Measurements from ENCODE around the gene TANGO2. TPM values are rescaled to one million over a fixed set of nuclear protein-coding genes. Genes with fewer than 3 reads are reported as not detected.

TANGO2 gene
- polyA plus RNA-seq, 4 donors = 16.5 to 23.3 (median 20.9) TPM

DNA sequence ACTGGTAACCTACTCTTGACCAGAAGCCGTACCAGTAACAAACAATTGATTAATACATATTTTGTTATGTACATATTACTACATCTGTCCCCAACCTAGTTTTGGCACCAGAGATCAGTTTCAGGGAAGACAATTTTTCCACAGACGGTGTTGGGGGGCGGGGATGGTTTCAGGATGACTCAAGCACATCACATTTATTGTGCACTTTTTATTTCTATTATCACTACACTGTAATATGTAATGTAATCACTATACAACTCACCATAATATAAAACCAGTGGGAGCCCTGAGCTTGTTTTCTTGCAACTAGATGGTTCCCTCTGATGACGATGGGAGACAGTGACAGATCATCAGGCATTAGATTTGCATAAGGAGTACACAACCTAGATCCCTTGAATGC, 74.6 kb downstream of the TANGO2 start:
- Histone ChIP-seq H3K4me1 (ENCODE audit: control insufficient read depth in 3 of 3, insufficient read depth in 2 of 3, low read depth in 1 of 3, low read length in 2 of 3) (no peaks in the 10 kb centered on the region), H3K27ac (ENCODE audit: low read depth in 1 of 3, low read length in 2 of 3) (no peak overlapping the region), H3K36me3 (ENCODE audit: control insufficient read depth in 3 of 3, insufficient read depth in 2 of 3, low read depth in 1 of 3, low read length in 3 of 3) (peaks cover 13 to 74% (median 29%) of the 10 kb centered on the region in 3 donors), H3K9me3 (ENCODE audit: control insufficient read depth in 2 of 2, insufficient read depth in 1 of 2, low read depth in 1 of 2, low read length in 1 of 2) (peaks cover 0 to 4% of the 10 kb centered on the region in 2 donors), H3K27me3 (ENCODE audit: control insufficient read depth in 3 of 3, insufficient read depth in 3 of 3, low read length in 3 of 3) (no peaks in the 10 kb centered on the region), H3K4me3 (ENCODE audit: low read depth in 1 of 3, low read length in 3 of 3) (no peak overlapping the region)
- WGBS, 3 donors = 86 to 91% (median 87%) methylated on average over 4 of the region's 4 CpGs
- no peak for DNase-seq
- no peak for FAIRE-seq

DNA sequence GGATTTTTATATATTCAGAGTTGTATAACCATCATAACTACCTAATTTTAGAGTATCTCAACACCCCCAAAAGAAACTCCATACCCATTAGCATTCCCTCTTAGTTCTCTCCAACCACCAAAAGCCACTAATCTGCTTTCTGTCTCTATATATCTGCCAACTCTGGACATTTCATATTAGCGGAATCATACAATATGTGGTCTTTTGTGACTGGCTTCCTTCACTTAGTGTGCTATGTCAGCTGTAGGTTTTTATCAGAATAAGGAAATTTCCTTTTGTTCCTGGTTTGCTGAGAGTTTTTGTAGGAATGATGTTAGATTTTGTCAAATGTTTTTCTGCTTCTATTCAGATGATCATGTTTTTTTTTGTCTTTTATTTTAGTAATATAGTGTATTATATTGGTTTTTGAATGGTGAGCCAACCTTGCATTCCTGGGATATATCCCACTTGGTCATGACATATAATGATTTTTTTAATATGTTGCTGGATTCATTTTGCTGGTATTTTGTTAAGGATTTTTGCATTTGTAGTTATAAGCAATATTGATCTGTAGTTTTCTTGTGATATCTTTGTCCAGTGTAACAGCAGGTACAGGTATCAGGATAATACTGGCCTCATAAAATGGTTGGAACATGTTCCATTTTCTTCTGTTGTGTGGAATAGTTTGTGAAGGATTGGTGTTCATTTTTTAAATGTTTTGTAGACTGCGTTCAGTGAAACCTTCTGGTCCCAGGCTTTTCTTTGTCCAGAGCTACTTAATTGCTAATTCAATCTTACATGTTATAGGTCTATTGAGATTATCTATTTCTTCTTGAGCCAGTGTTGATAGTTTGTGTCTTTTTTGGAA, 75.9 kb downstream of the TANGO2 start:
- H3K9me3 ChIP-seq (ENCODE audit: control insufficient read depth in 2 of 2, insufficient read depth in 1 of 2, low read depth in 1 of 2, low read length in 1 of 2) = peaks cover 0 to 4% of the 10 kb centered on the region in 2 donors
- FAIRE-seq (no peak), DNase-seq (no peak)
- H3K4me3 ChIP-seq (ENCODE audit: low read depth in 1 of 3, low read length in 3 of 3) = no peak overlapping the region
- 94 to 98% (median 97%) methylated on average over 2 of the region's 2 CpGs for WGBS, 3 donors
- peaks cover 11 to 73% (median 28%) of the 10 kb centered on the region in 3 donors for H3K36me3 ChIP-seq (ENCODE audit: control insufficient read depth in 3 of 3, insufficient read depth in 2 of 3, low read depth in 1 of 3, low read length in 3 of 3)
- no peak overlapping the region for H3K27ac ChIP-seq (ENCODE audit: low read depth in 1 of 3, low read length in 2 of 3)
- H3K4me1 ChIP-seq (ENCODE audit: control insufficient read depth in 3 of 3, insufficient read depth in 2 of 3, low read depth in 1 of 3, low read length in 2 of 3) = no peaks in the 10 kb centered on the region
- H3K27me3 ChIP-seq (ENCODE audit: control insufficient read depth in 3 of 3, insufficient read depth in 3 of 3, low read length in 3 of 3) = no peaks in the 10 kb centered on the region

DNA sequence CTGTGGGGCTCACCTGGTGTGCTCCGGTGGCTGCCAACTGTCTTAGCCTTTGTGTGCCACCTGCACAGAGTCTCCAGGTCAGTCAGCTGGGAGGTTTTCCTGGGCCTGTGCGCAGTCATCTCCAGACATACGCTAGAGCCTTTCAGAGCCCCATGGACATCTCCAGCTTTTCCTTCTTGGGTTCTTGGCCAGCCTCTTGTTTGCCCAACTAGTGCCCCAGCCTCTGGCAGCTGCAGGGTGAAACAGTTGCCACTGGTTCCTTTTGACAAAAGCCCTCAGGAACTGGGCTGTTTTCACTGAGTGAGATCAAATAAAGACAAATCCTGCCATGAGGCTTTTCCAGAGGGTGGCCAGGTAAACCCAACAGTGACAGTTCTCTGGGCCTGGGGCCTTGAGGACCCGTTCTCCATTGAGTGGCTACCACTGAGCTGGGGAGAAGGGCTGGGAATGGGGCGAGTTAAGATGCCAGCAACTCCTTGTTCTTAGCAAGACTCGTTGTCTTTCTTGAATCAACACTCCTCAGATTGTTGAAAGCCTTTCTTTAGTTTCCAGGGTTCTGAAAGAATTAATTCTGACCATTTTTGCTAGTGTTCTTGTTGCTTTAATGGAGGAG, 78.3 kb downstream of the TANGO2 start:
- Histone ChIP-seq H3K4me1 (ENCODE audit: control insufficient read depth in 3 of 3, insufficient read depth in 2 of 3, low read depth in 1 of 3, low read length in 2 of 3) (no peaks in the 10 kb centered on the region), H3K27me3 (ENCODE audit: control insufficient read depth in 3 of 3, insufficient read depth in 3 of 3, low read length in 3 of 3) (no peaks in the 10 kb centered on the region), H3K4me3 (ENCODE audit: low read depth in 1 of 3, low read length in 3 of 3) (no peak overlapping the region), H3K9me3 (ENCODE audit: control insufficient read depth in 2 of 2, insufficient read depth in 1 of 2, low read depth in 1 of 2, low read length in 1 of 2) (peaks cover 0 to 4% of the 10 kb centered on the region in 2 donors), H3K27ac (ENCODE audit: low read depth in 1 of 3, low read length in 2 of 3) (no peak overlapping the region), H3K36me3 (ENCODE audit: control insufficient read depth in 3 of 3, insufficient read depth in 2 of 3, low read depth in 1 of 3, low read length in 3 of 3) (peaks cover 15 to 61% (median 17%) of the 10 kb centered on the region in 3 donors)
- 93 to 97% (median 96%) methylated on average over 6 of the region's 6 CpGs for WGBS, 3 donors
- no peak for FAIRE-seq
- no peak for DNase-seq

DNA sequence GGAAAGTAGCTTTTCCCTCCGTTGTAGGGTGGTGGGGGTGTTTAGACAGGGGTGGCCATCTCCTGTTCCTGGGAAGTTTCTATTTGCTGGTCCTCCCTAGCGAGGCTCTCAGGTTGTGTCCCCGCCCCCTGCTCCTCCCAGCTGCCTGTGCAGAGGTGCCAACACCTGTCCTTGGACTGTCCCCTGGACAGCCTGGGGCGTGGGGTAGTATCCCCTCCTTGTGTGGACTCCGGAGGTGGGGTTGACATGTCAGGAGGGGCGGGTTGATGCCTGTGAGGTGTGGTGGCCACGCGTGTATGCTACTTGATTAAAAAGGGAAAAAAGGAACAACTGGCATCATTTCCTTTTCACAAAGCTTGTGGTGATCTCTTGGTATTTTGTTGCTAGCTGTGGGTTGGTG, 80.7 kb downstream of the TANGO2 start:
- no peak overlapping the region for H3K4me3 ChIP-seq (ENCODE audit: low read depth in 1 of 3, low read length in 3 of 3)
- 72 to 80% (median 77%) methylated on average over 8 of the region's 8 CpGs for WGBS, 3 donors
- FAIRE-seq = no peak
- H3K36me3 ChIP-seq (ENCODE audit: control insufficient read depth in 3 of 3, insufficient read depth in 2 of 3, low read depth in 1 of 3, low read length in 3 of 3) = peaks cover 7 to 67% (median 27%) of the 10 kb centered on the region in 3 donors
- no peaks in the 10 kb centered on the region for H3K27me3 ChIP-seq (ENCODE audit: control insufficient read depth in 3 of 3, insufficient read depth in 3 of 3, low read length in 3 of 3)
- no peak overlapping the region for H3K27ac ChIP-seq (ENCODE audit: low read depth in 1 of 3, low read length in 2 of 3)
- no peak for DNase-seq
- no peaks in the 10 kb centered on the region for H3K4me1 ChIP-seq (ENCODE audit: control insufficient read depth in 3 of 3, insufficient read depth in 2 of 3, low read depth in 1 of 3, low read length in 2 of 3)
- H3K9me3 ChIP-seq (ENCODE audit: control insufficient read depth in 2 of 2, insufficient read depth in 1 of 2, low read depth in 1 of 2, low read length in 1 of 2) = no peaks in the 10 kb centered on the region

DNA sequence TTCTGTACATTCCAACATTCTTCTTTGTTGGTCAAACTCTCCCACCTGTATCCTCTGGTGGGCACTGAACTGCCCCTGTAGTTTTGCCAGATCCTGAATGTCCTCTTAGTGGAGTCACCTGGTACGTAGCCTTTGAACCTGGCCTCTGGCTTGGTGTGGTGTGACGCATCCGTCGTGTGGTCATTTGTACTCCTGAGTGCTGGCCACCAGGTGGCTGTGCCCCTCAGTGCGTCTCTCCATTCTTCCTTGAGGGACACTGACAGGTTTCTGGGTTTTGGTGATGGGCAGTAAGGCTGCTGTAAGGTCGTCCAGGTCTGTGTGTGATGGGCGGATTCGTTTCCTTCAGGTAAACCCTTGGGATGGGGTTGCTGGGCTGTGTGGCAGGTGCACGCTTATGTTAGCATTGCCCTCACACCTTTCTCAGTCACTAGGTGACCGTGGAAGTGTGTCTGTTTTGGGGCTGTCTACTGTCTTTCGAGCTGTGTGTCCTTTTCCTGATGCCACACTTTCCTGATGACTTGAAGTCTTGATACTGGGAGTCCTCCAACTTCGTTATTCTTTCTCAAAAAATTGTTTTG, 81.4 kb downstream of the TANGO2 start:
- WGBS, 3 donors = 90 to 92% (median 91%) methylated on average over 12 of the region's 12 CpGs
- DNase-seq = no peak
- H3K4me3 ChIP-seq (ENCODE audit: low read depth in 1 of 3, low read length in 3 of 3) = no peak overlapping the region
- H3K27ac ChIP-seq (ENCODE audit: low read depth in 1 of 3, low read length in 2 of 3) = no peak overlapping the region
- peaks cover 10 to 74% (median 32%) of the 10 kb centered on the region in 3 donors for H3K36me3 ChIP-seq (ENCODE audit: control insufficient read depth in 3 of 3, insufficient read depth in 2 of 3, low read depth in 1 of 3, low read length in 3 of 3)
- H3K4me1 ChIP-seq (ENCODE audit: control insufficient read depth in 3 of 3, insufficient read depth in 2 of 3, low read depth in 1 of 3, low read length in 2 of 3) = no peaks in the 10 kb centered on the region
- no peak for FAIRE-seq
- no peaks in the 10 kb centered on the region for H3K27me3 ChIP-seq (ENCODE audit: control insufficient read depth in 3 of 3, insufficient read depth in 3 of 3, low read length in 3 of 3)
- H3K9me3 ChIP-seq (ENCODE audit: control insufficient read depth in 2 of 2, insufficient read depth in 1 of 2, low read depth in 1 of 2, low read length in 1 of 2) = no peaks in the 10 kb centered on the region

DNA sequence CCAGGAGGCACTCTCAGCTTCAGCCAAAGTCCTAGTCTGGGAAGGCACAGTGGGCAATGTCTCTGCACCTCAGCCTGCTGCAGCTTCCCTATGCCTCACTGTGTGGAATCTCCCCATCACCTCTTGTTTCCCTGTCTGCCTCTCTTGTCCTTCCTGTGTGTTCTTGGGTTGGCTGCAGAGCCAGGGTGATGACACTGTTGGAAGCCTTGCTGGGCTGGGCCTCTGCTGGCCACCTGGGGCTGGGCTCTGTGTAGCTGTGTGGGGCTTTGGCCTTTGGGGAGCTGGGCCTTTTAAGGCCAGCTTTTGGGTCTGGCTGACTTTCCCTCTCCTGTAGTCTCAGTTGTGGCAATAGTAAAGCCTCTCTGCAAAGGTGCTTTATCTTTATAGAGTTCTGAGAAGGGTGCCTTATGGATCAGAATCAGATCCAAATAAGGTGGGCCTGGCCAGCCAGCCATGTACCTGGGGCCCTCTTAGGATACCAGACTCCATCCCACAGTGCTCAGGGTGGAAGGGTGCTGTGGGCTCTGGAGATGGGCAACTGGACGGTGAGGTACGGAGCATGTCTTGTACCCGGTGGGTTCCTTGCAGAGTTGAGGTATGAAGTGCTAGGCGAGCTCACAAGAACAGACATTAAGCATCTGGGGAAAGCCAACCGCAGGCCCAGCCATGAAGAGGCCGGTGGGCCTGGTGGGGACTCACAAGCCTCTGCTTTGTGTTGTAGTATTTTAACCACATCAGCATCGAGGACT, 84.7 kb downstream of the TANGO2 start:
- Histone ChIP-seq H3K9me3 (ENCODE audit: control insufficient read depth in 2 of 2, insufficient read depth in 1 of 2, low read depth in 1 of 2, low read length in 1 of 2) (no peaks in the 10 kb centered on the region), H3K27ac (ENCODE audit: low read depth in 1 of 3, low read length in 2 of 3) (no peak overlapping the region), H3K4me1 (ENCODE audit: control insufficient read depth in 3 of 3, insufficient read depth in 2 of 3, low read depth in 1 of 3, low read length in 2 of 3) (no peaks in the 10 kb centered on the region), H3K27me3 (ENCODE audit: control insufficient read depth in 3 of 3, insufficient read depth in 3 of 3, low read length in 3 of 3) (no peaks in the 10 kb centered on the region), H3K4me3 (ENCODE audit: low read depth in 1 of 3, low read length in 3 of 3) (no peak overlapping the region), H3K36me3 (ENCODE audit: control insufficient read depth in 3 of 3, insufficient read depth in 2 of 3, low read depth in 1 of 3, low read length in 3 of 3) (peaks cover 9 to 86% (median 28%) of the 10 kb centered on the region in 3 donors)
- WGBS, 3 donors = 92 to 98% (median 95%) methylated on average over 7 of the region's 7 CpGs
- DNase-seq = no peak
- FAIRE-seq = no peak

DNA sequence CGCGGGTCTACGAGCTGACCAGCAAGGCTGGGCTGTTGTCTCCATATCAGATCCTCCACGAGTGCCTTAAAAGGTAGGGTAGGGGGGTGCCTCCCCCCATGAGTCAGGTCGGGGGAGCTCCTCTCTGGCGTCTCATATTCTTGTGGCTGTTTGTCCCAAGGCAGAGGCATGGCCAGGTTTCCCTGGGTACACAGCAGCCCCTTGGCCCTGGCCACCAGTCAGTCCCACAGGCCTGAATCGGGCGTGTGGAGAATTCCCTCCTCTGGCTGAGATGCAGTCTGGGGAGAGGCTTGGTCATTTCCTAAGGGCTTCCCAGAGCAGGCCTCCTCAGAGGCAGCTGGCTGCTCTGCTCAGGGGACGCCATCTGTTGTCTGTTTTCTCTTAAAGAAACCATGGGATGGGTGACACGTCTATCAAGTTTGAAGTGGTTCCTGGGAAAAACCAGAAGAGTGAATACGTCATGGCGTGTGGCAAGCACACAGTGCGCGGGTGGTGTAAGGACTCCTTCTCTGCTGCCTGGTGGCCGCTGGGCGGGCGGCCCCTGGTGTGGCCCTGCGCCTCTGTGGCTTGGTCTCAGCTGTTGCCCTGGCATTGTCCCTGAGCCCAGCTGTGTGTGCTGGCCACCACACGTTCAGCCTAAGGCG, 85.4 kb downstream of the TANGO2 start:
- WGBS, 3 donors = 89 to 93% (median 92%) methylated on average over 18 to 20 of the region's 20 CpGs
- Histone ChIP-seq H3K27me3 (ENCODE audit: control insufficient read depth in 3 of 3, insufficient read depth in 3 of 3, low read length in 3 of 3) (no peaks in the 10 kb centered on the region), H3K9me3 (ENCODE audit: control insufficient read depth in 2 of 2, insufficient read depth in 1 of 2, low read depth in 1 of 2, low read length in 1 of 2) (no peaks in the 10 kb centered on the region), H3K27ac (ENCODE audit: low read depth in 1 of 3, low read length in 2 of 3) (no peak overlapping the region), H3K4me3 (ENCODE audit: low read depth in 1 of 3, low read length in 3 of 3) (no peak overlapping the region), H3K4me1 (ENCODE audit: control insufficient read depth in 3 of 3, insufficient read depth in 2 of 3, low read depth in 1 of 3, low read length in 2 of 3) (no peaks in the 10 kb centered on the region), H3K36me3 (ENCODE audit: control insufficient read depth in 3 of 3, insufficient read depth in 2 of 3, low read depth in 1 of 3, low read length in 3 of 3) (peaks cover 9 to 87% (median 26%) of the 10 kb centered on the region in 3 donors)
- DNase-seq = no peak
- no peak for FAIRE-seq

DNA sequence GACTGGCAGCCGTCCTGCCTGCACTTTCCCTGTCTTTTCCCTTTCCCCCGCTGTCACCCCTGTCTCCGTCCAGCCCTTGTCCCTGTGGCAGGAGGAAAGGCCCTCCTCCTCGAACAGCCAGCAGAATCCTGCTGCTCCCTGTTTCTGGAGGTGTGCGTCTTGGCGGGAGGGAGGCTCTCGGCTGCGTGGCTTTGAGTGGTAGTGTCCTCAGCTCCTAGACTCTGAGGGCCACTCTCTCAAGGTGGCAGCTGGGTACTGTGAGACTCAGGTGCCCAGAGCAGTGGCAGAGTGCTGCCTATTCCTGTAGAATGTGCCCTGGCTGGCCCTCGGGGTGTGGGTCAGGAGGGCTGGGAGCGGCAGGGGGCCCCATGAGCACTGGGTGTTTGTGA, 85.9 kb downstream of the TANGO2 start:
- Histone ChIP-seq H3K36me3 (ENCODE audit: control insufficient read depth in 3 of 3, insufficient read depth in 2 of 3, low read depth in 1 of 3, low read length in 3 of 3) (peaks cover 9 to 88% (median 24%) of the 10 kb centered on the region in 3 donors), H3K27me3 (ENCODE audit: control insufficient read depth in 3 of 3, insufficient read depth in 3 of 3, low read length in 3 of 3) (no peaks in the 10 kb centered on the region), H3K4me3 (ENCODE audit: low read depth in 1 of 3, low read length in 3 of 3) (no peak overlapping the region), H3K27ac (ENCODE audit: low read depth in 1 of 3, low read length in 2 of 3) (no peak overlapping the region), H3K4me1 (ENCODE audit: control insufficient read depth in 3 of 3, insufficient read depth in 2 of 3, low read depth in 1 of 3, low read length in 2 of 3) (no peaks in the 10 kb centered on the region), H3K9me3 (ENCODE audit: control insufficient read depth in 2 of 2, insufficient read depth in 1 of 2, low read depth in 1 of 2, low read length in 1 of 2) (no peaks in the 10 kb centered on the region)
- 91 to 96% (median 94%) methylated on average over 9 to 10 of the region's 10 CpGs for WGBS, 3 donors
- no peak for FAIRE-seq
- no peak for DNase-seq

All from small intestine (tissue), 7 donors.